HEK293 (cell line): ENCODE results near the gene AWAT1.

Source experiments
- CTCF ChIA-PET: fragments of 350-600 bp; formaldehyde crosslinking; extraction: SDS; loops from one replicate; lab custom pipeline; 2021; ENCODE audit warnings: antibody characterized with exemption; lab: Yijun Ruan, JAX
- POLR2A ChIA-PET: fragments of 300-600 bp; formaldehyde crosslinking; extraction: SDS; loops from one replicate; lab custom pipeline; 2020; ENCODE audit warnings: antibody characterized with exemption, inconsistent platforms; lab: Yijun Ruan, JAX
- H3K27ac ChIP-seq: fragments of 200-500 bp; sonication (Bioruptor generic); 2 replicates; pipeline ENCODE4 v1.5.1; 2014; ENCODE audit warnings: low read depth, low read length, control low read depth, inconsistent platforms; ENCODE audit errors: extremely low read depth
- H3K36me3 ChIP-seq, 2 experiments: fragments of 200-500 bp in 1 of 2; sonication (Bioruptor generic) in 1 of 2; 1 replicate in 1 of 2; 2 replicates in 1 of 2; pipeline ENCODE4 v1.5.1; 2014 to 2017; ENCODE audit warnings: inconsistent platforms in 2 of 2, low read length in 2 of 2; ENCODE audit not compliant: control insufficient read depth in 2 of 2, insufficient read depth in 1 of 2
- H3K4me1 ChIP-seq: fragments of 200-500 bp; sonication (Bioruptor generic); 2 replicates; pipeline ENCODE4 v1.5.1; 2014; ENCODE audit warnings: mild to moderate bottlenecking, low read length, inconsistent platforms; ENCODE audit not compliant: control insufficient read depth, insufficient read depth
- H3K4me3 ChIP-seq: 2 replicates; pipeline ENCODE4 v1.5.1; 2011; ENCODE audit warnings: low read depth, mild to moderate bottlenecking, control low read depth, low read length, moderate library complexity
- H3K9me3 ChIP-seq: fragments of 200-500 bp; sonication (Bioruptor generic); 2 replicates; pipeline ENCODE4 v1.5.1; 2014; ENCODE audit warnings: low read depth, low read length, inconsistent platforms; ENCODE audit not compliant: control insufficient read depth, insufficient read depth
- GFI1B ChIP-seq: fragments of 450-650 bp; formaldehyde crosslinking; IDR thresholded peaks from 2 replicates; pipeline ENCODE4 v1.5.1; 2016; ENCODE audit warnings: missing biosample characterization, missing genetic modification characterization
- RBAK ChIP-seq: fragments of 450-650 bp; formaldehyde crosslinking; IDR thresholded peaks from 2 replicates; pipeline ENCODE4 v1.5.1; 2016; ENCODE audit warnings: missing biosample characterization, missing genetic modification characterization
- TRIM28 ChIP-seq: IDR thresholded peaks from 2 replicates; pipeline ENCODE4 v1.6.1; 2011; ENCODE audit warnings: low read length, control low read depth, borderline replicate concordance
- ZBTB1 ChIP-seq: fragments of 450-650 bp; formaldehyde crosslinking; IDR thresholded peaks from 2 replicates; pipeline ENCODE4 v1.5.1; 2016; ENCODE audit warnings: missing biosample characterization, missing genetic modification characterization
- ZNF184 ChIP-seq: fragments of 450-650 bp; IDR thresholded peaks from 2 replicates; pipeline ENCODE4 v1.5.1; 2018; ENCODE audit warnings: missing biosample characterization, mild to moderate bottlenecking, missing genetic modification characterization
- ZNF211 ChIP-seq: fragments of 450-650 bp; formaldehyde crosslinking; IDR thresholded peaks from 2 replicates; pipeline ENCODE4 v1.5.1; 2016; ENCODE audit warnings: low read depth, missing biosample characterization, missing genetic modification characterization
- ZNF266 ChIP-seq: fragments of 450-650 bp; formaldehyde crosslinking; IDR thresholded peaks from 2 replicates; pipeline ENCODE4 v1.5.1; 2016; ENCODE audit warnings: missing biosample characterization, missing genetic modification characterization, low read depth
- ZNF302 ChIP-seq: fragments of 450-650 bp; formaldehyde crosslinking; IDR thresholded peaks from 2 replicates; pipeline ENCODE4 v1.5.1; 2016; ENCODE audit warnings: missing biosample characterization, missing genetic modification characterization, low read depth
- ZNF354C ChIP-seq: fragments of 450-650 bp; formaldehyde crosslinking; IDR thresholded peaks from 2 replicates; pipeline ENCODE4 v1.5.1; 2016; ENCODE audit warnings: missing biosample characterization, missing genetic modification characterization, low read depth, borderline replicate concordance
- ZNF423 ChIP-seq: fragments of 450-650 bp; formaldehyde crosslinking; IDR thresholded peaks from 2 replicates; pipeline ENCODE4 v1.5.1; 2016; ENCODE audit warnings: missing biosample characterization, missing genetic modification characterization
- ZNF449 ChIP-seq: fragments of 450-650 bp; formaldehyde crosslinking; IDR thresholded peaks from 2 replicates; pipeline ENCODE4 v1.5.1; 2017; ENCODE audit warnings: missing biosample characterization, mild to moderate bottlenecking, missing genetic modification characterization, moderate library complexity
- ZNF501 ChIP-seq: fragments of 450-650 bp; formaldehyde crosslinking; IDR thresholded peaks from 2 replicates; pipeline ENCODE4 v1.5.1; 2016; ENCODE audit warnings: missing biosample characterization, missing genetic modification characterization
- ZNF610 ChIP-seq: fragments of 450-650 bp; formaldehyde crosslinking; IDR thresholded peaks from 2 replicates; pipeline ENCODE4 v1.5.1; 2016; ENCODE audit warnings: missing biosample characterization, missing genetic modification characterization, borderline replicate concordance
- ZNF623 ChIP-seq: fragments of 450-650 bp; formaldehyde crosslinking; IDR thresholded peaks from 2 replicates; pipeline ENCODE4 v1.5.1; 2016; ENCODE audit warnings: missing biosample characterization, missing genetic modification characterization
- ZNF654 ChIP-seq: fragments of 450-650 bp; formaldehyde crosslinking; IDR thresholded peaks from 2 replicates; pipeline ENCODE4 v1.5.1; 2016; ENCODE audit warnings: low read depth, missing biosample characterization, missing genetic modification characterization
- ZNF664 ChIP-seq: fragments of 450-650 bp; formaldehyde crosslinking; IDR thresholded peaks from 2 replicates; pipeline ENCODE4 v1.5.1; 2016; ENCODE audit warnings: missing biosample characterization, missing genetic modification characterization
- ZNF670 ChIP-seq: fragments of 450-650 bp; formaldehyde crosslinking; IDR thresholded peaks from 2 replicates; pipeline ENCODE4 v1.5.1; 2016; ENCODE audit warnings: missing biosample characterization, missing genetic modification characterization, low read depth
- ZNF747 ChIP-seq: fragments of 450-650 bp; formaldehyde crosslinking; IDR thresholded peaks from 2 replicates; pipeline ENCODE4 v1.5.1; 2016; ENCODE audit warnings: missing biosample characterization, missing genetic modification characterization
- TF ChIP-seq, protein P1 (sequence below): fragments of 450-650 bp; formaldehyde crosslinking; IDR thresholded peaks from 2 replicates; pipeline ENCODE4 v1.5.1; 2016; ENCODE audit warnings: missing biosample characterization, missing genetic modification characterization
- TF ChIP-seq, protein P2 (sequence below): fragments of 450-650 bp; formaldehyde crosslinking; IDR thresholded peaks from 2 replicates; pipeline ENCODE4 v1.5.1; 2017; ENCODE audit warnings: missing biosample characterization, missing genetic modification characterization

The AWAT1 gene

GRCh38 chrX:70234355-70234754, at the start of gene AWAT1:
AWAT1 (plus strand) TSS chrX:70234655; CDS start chrX:70234696, 41 bp downstream.
- Histone ChIP-seq H3K36me3 (no peaks in the 10 kb centered on the region), H3K4me1 (no peaks in the 10 kb centered on the region), H3K27ac (no peak within 1 kb of the TSS), H3K9me3 (no peaks in the 10 kb centered on the region)
- TF ChIP-seq GFI1B (tag by site-specific recombination) (no peak), ZNF423 (no peak), ZNF302 (no peak)
- TF ChIP-seq, all 188 proteins: peak for 0
- POLR2A ChIA-PET, result no interaction called here
- CTCF ChIA-PET, result no interaction called here
- no peak within 1 kb of the TSS for H3K4me3 ChIP-seq

GRCh38 chrX:70190225-70190624, 44.2 kb upstream of the AWAT1 start:
- Histone ChIP-seq H3K27ac (no peak overlapping the region), H3K9me3 (peaks cover 3% of the 10 kb centered on the region; the same call in 1 of the 2 replicates), H3K36me3 (no peaks in the 10 kb centered on the region; a peak in 1 of 3 replicates), H3K4me1 (no peaks in the 10 kb centered on the region), H3K4me3 (no peak overlapping the region)
- TF ChIP-seq ZNF266, result no peak
- no peak for TF ChIP-seq ZNF354C (tag by site-specific recombination)
- TF ChIP-seq ZNF670 (tag by site-specific recombination), result no peak
- TF ChIP-seq ZNF449 (tag by site-specific recombination), result no peak
- TF ChIP-seq, protein P1, sequence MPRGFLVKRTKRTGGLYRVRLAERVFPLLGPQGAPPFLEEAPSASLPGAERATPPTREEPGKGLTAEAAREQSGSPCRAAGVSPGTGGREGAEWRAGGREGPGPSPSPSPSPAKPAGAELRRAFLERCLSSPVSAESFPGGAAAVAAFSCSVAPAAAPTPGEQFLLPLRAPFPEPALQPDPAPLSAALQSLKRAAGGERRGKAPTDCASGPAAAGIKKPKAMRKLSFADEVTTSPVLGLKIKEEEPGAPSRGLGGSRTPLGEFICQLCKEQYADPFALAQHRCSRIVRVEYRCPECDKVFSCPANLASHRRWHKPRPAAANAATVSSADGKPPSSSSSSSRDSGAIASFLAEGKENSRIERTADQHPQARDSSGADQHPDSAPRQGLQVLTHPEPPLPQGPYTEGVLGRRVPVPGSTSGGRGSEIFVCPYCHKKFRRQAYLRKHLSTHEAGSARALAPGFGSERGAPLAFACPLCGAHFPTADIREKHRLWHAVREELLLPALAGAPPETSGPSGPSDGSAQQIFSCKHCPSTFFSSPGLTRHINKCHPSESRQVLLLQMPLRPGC (tag by site-specific recombination), result no peak
- no peak for TF ChIP-seq ZNF747
- no peak for TF ChIP-seq ZBTB1 (tag by site-specific recombination)
- no peak for TF ChIP-seq ZNF184 (tag by site-specific recombination)
- TF ChIP-seq ZNF610 (tag by site-specific recombination), result no peak
- no peak for TF ChIP-seq ZNF211 (tag by site-specific recombination)
- TF ChIP-seq ZNF302, result no peak
- TF ChIP-seq ZNF623 (tag by site-specific recombination), result no peak
- TF ChIP-seq TRIM28, result no peak
- TF ChIP-seq, protein P2, sequence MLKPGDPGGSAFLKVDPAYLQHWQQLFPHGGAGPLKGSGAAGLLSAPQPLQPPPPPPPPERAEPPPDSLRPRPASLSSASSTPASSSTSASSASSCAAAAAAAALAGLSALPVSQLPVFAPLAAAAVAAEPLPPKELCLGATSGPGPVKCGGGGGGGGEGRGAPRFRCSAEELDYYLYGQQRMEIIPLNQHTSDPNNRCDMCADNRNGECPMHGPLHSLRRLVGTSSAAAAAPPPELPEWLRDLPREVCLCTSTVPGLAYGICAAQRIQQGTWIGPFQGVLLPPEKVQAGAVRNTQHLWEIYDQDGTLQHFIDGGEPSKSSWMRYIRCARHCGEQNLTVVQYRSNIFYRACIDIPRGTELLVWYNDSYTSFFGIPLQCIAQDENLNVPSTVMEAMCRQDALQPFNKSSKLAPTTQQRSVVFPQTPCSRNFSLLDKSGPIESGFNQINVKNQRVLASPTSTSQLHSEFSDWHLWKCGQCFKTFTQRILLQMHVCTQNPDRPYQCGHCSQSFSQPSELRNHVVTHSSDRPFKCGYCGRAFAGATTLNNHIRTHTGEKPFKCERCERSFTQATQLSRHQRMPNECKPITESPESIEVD (tag by site-specific recombination), result no peak
- ChIA-PET CTCF (no interaction called here), POLR2A (no interaction called here)

GRCh38 chrX:70196961-70197720, 37.3 kb upstream of the AWAT1 start:
- no peak for TF ChIP-seq ZBTB1 (tag by site-specific recombination)
- no peak for TF ChIP-seq RBAK
- no peak for TF ChIP-seq ZNF501 (tag by site-specific recombination)
- TF ChIP-seq ZNF654 (tag by site-specific recombination), result peak; percentile 48
- peak; percentile 56; the same call in 1 of the 2 replicates for TF ChIP-seq ZNF664 (tag by site-specific recombination)
- Histone ChIP-seq H3K36me3 (no peaks in the 10 kb centered on the region), H3K4me1 (no peaks in the 10 kb centered on the region), H3K9me3 (no peaks in the 10 kb centered on the region), H3K4me3 (no peak overlapping the region), H3K27ac (no peak overlapping the region)
- POLR2A ChIA-PET, result interaction anchor here (1.2 kb wide), 1 partner anchor 93 kb away, joined by 4 read pairs; the partner anchor contains the start of genes KIF4A and PDZD11
- CTCF ChIA-PET, result interaction anchor here (0.6 to 3.1 kb wide), 22 partner anchors 9 to 1023 kb away, joined by 3 to 16 read pairs (median 4); no protein-coding TSS in a partner anchor
